IMR-90 (cell line): ENCODE measurements around the gene HOXA13. TPM values are rescaled to one million over a fixed set of nuclear protein-coding genes. Genes with fewer than 3 reads are reported as not detected.
A peak's percentile ranks its signal among the peaks of the same experiment; 100 is the strongest.

ENCODE experiments used
- ATAC-seq: fragments of 200-7000 bp; cut with Tn5 transposase; 2 replicates; pipeline ENCODE4 v1.9.1; 2020; ENCODE audit warnings: low read depth, mild to moderate bottlenecking, moderate library complexity
- BruUV-seq: library from RNA; stranded (reverse); fragments of 400-500 nt; replicated peaks from 2 replicates; lab custom pipeline; 2021; lab: Mats Ljungman, UMichigan
- CTCF ChIA-PET: fragments of 300-600 bp; formaldehyde crosslinking; extraction: SDS; loops from one replicate; lab custom pipeline; 2021; ENCODE audit warnings: antibody characterized with exemption; lab: Yijun Ruan, JAX
- POLR2A ChIA-PET: fragments of 300-600 bp; sonication (Branson Sonifier 250); formaldehyde crosslinking; loops from one replicate; lab custom pipeline; 2022; ENCODE audit warnings: antibody characterized with exemption; ENCODE audit not compliant: unreplicated experiment; lab: Charles Lee
- DNase-seq: peaks from one replicate; pipeline ENCODE4 v3.0.0; 2013
- H2AFZ ChIP-seq: replicated peaks from 2 replicates; pipeline ENCODE3; 2013; ENCODE audit warnings: low read length, mild to moderate bottlenecking; ENCODE audit not compliant: poor library complexity
- H2AK5ac ChIP-seq: 2 replicates; pipeline ENCODE4 v1.6.1; 2013; ENCODE audit warnings: low read depth, low read length, inconsistent platforms
- H2AK9ac ChIP-seq: replicated peaks from 2 replicates; pipeline ENCODE3; 2013; ENCODE audit warnings: mild to moderate bottlenecking, low read depth, low read length, moderate library complexity; ENCODE audit not compliant: poor library complexity
- H2BK120ac ChIP-seq: 2 replicates; pipeline ENCODE4 v1.6.1; 2013; ENCODE audit warnings: low read depth, low read length, inconsistent platforms
- H2BK15ac ChIP-seq: 3 replicates; pipeline ENCODE4 v1.6.1; 2013; ENCODE audit warnings: low read depth, low read length, inconsistent platforms
- H2BK20ac ChIP-seq: 2 replicates; pipeline ENCODE4 v1.6.1; 2013; ENCODE audit warnings: low read depth, mild to moderate bottlenecking, inconsistent platforms, low read length, moderate library complexity
- H2BK5ac ChIP-seq: 2 replicates; pipeline ENCODE4 v1.6.1; 2013; ENCODE audit warnings: mild to moderate bottlenecking, low read depth, low read length, inconsistent platforms; ENCODE audit not compliant: poor library complexity, severe bottlenecking
- H3K14ac ChIP-seq: replicated peaks from 2 replicates; pipeline ENCODE4 v1.6.1; 2013; ENCODE audit warnings: low read depth, low read length, inconsistent platforms
- H3K18ac ChIP-seq: 2 replicates; pipeline ENCODE4 v1.6.1; 2013; ENCODE audit warnings: low read depth, low read length, control low read depth
- H3K23ac ChIP-seq: 2 replicates; pipeline ENCODE4 v1.6.1; 2013; ENCODE audit warnings: low read depth, low read length, inconsistent platforms
- H3K27ac ChIP-seq: 2 replicates; pipeline ENCODE4 v1.5.1; 2013; ENCODE audit warnings: mild to moderate bottlenecking, control low read depth, low read length; ENCODE audit not compliant: insufficient read depth
- H3K27me3 ChIP-seq: 2 replicates; pipeline ENCODE4 v1.6.1; 2013; ENCODE audit warnings: low read length; ENCODE audit not compliant: control insufficient read depth, insufficient read depth
- H3K36me3 ChIP-seq: 2 replicates; pipeline ENCODE4 v1.6.1; 2013; ENCODE audit warnings: low read length, mixed read lengths; ENCODE audit not compliant: control insufficient read depth, insufficient read depth
- H3K4ac ChIP-seq: 2 replicates; pipeline ENCODE4 v1.6.1; 2013; ENCODE audit warnings: low read depth, low read length, inconsistent platforms
- H3K4me1 ChIP-seq: 2 replicates; pipeline ENCODE4 v1.6.1; 2013; ENCODE audit warnings: low read length, mixed read lengths; ENCODE audit not compliant: control insufficient read depth, insufficient read depth
- H3K4me2 ChIP-seq: 2 replicates; pipeline ENCODE4 v1.6.1; 2013; ENCODE audit warnings: low read depth, mild to moderate bottlenecking, control low read depth, low read length, moderate library complexity
- H3K4me3 ChIP-seq: 2 replicates; pipeline ENCODE4 v1.5.1; 2013; ENCODE audit warnings: low read depth, mild to moderate bottlenecking, control low read depth, low read length, moderate library complexity; ENCODE audit not compliant: insufficient read depth
- H3K56ac ChIP-seq: 2 replicates; pipeline ENCODE4 v1.6.1; 2013; ENCODE audit warnings: low read length, inconsistent platforms; ENCODE audit not compliant: insufficient read depth; ENCODE audit errors: extremely low read depth
- H3K79me1 ChIP-seq, 2 experiments: 2 replicates each; pipeline ENCODE4 v1.6.1; 2013; ENCODE audit warnings: low read length in 2 of 2, inconsistent platforms in 1 of 2, low read depth in 1 of 2
- H3K9ac ChIP-seq: 2 replicates; pipeline ENCODE4 v1.6.1; 2013; ENCODE audit warnings: low read depth, low read length, control low read depth
- H3K9me1 ChIP-seq: 2 replicates; pipeline ENCODE4 v1.6.1; 2013; ENCODE audit warnings: low read length, inconsistent platforms; ENCODE audit not compliant: insufficient read depth
- H3K9me3 ChIP-seq: 2 replicates; pipeline ENCODE4 v1.6.1; 2013; ENCODE audit warnings: low read length; ENCODE audit not compliant: control insufficient read depth, insufficient read depth
- H4K20me1 ChIP-seq: 2 replicates; pipeline ENCODE4 v1.6.1; 2013; ENCODE audit warnings: low read length, inconsistent platforms; ENCODE audit not compliant: insufficient read depth
- H4K5ac ChIP-seq: 2 replicates; pipeline ENCODE4 v1.6.1; 2013; ENCODE audit warnings: mild to moderate bottlenecking, low read depth, low read length, control low read depth
- H4K8ac ChIP-seq, 2 experiments: 2 replicates each; pipeline ENCODE4 v1.6.1; 2013; ENCODE audit warnings: low read depth in 2 of 2, low read length in 2 of 2, control low read depth in 1 of 2, inconsistent platforms in 1 of 2
- H4K91ac ChIP-seq: 2 replicates; pipeline ENCODE4 v1.6.1; 2013; ENCODE audit warnings: low read depth, low read length, inconsistent platforms; ENCODE audit not compliant: insufficient read depth
- BHLHE40 ChIP-seq: fragments of 150-350 bp; IDR thresholded peaks from 2 replicates; pipeline ENCODE4 v1.6.1; 2016; ENCODE audit warnings: mild to moderate bottlenecking, low read depth, low read length
- POLR2A ChIP-seq: IDR thresholded peaks from 2 replicates; pipeline ENCODE4 v1.6.1; 2012; ENCODE audit warnings: mild to moderate bottlenecking, low read depth, low read length
- WGBS, 2 experiments: methylation state at CpG; one replicate each; pipeline versions ENCODE4 v1.1.5 to v1.1.7; 2013; ENCODE audit warnings: missing lambda C conversion rate in 2 of 2; ENCODE audit not compliant: insufficient read length in 1 of 2; ENCODE audit errors: extremely low coverage in 2 of 2; 5-methylcytosine and 5-hydroxymethylcytosine counted together
- dilution Hi-C: fragments of 300-500 bp; cut with HindIII; formaldehyde crosslinking; loops from one replicate; pipeline ENCODE4 v1.14.3; 2018; ENCODE audit warnings: low sequenced_read_pairs; ENCODE audit not compliant: unreplicated experiment
- in situ Hi-C: fragments of 300-500 bp; cut with MboI; formaldehyde crosslinking; loops from 3 replicates; pipeline ENCODE4 v1.14.3; 2019; ENCODE audit warnings: low sequenced_read_pairs, inconsistent platforms, mixed read lengths
- intact Hi-C: fragments of 100-400 bp; cut with micrococcal nuclease; formaldehyde crosslinking; loops from 2 replicates; pipeline ENCODE4 v1.10.0; 2022
- polyA plus RNA-seq, 3 experiments: library from polyadenylated mRNA; depleted of rRNA; stranded (reverse); fragments of >200 nt; gene quantifications; 2 replicates each; pipeline ENCODE4 v1.2.3, GENCODE V29; 2012; ENCODE audit warnings: low replicate concordance in 1 of 3
- total RNA-seq: library from RNA; depleted of rRNA; stranded (reverse); fragments of >200 nt; gene quantifications from 2 replicates; pipeline ENCODE4 v1.2.3, GENCODE V29; 2012
- TF ChIP-seq, protein P1 (sequence below): fragments of 150-350 bp; IDR thresholded peaks from 2 replicates; pipeline ENCODE4 v1.6.1; 2017; ENCODE audit warnings: mild to moderate bottlenecking, antibody characterized with exemption, low read length, low read depth

Gene HOXA13
- total and polyA plus RNA-seq, 2 of the 4 experiments (the other 2 are of a cell fraction) = not detected

GRCh38 chr7:27165089-27165995 lies 34.5 kb downstream of the HOXA13 start, which contains the start of gene HOXA9:
HOXA9 (minus strand) TSS chr7:27165537; CDS start chr7:27165457, 80 bp downstream.
- Histone ChIP-seq H3K27me3 (peaks cover 73% of the 10 kb centered on the region), H4K8ac (no peak within 1 kb of the TSS), H3K4ac (no peak within 1 kb of the TSS), H3K79me1 (no peaks in the 10 kb centered on the region), H2BK15ac (no peak within 1 kb of the TSS), H2AK5ac (no peak within 1 kb of the TSS), H3K4me2 (peak within 1 kb of the TSS; percentile 60), H3K4me3 (peak within 1 kb of the TSS; percentile 44), H2AK9ac (peak within 1 kb of the TSS; percentile 59), H2BK5ac (no peak within 1 kb of the TSS), H3K18ac (no peak within 1 kb of the TSS), H3K14ac (no peak within 1 kb of the TSS), H4K20me1 (0 out of 2 replicates have a peak, but pooled peaks cover 3% of the 10 kb centered on the region), H3K4me1 (no peaks in the 10 kb centered on the region; the same call in 1 of the 2 replicates), H3K56ac (no peak within 1 kb of the TSS), H4K91ac (no peak within 1 kb of the TSS), H3K36me3 (no peaks in the 10 kb centered on the region), H3K9ac (no peak within 1 kb of the TSS), H3K9me1 (no peaks in the 10 kb centered on the region), H2AFZ (peak within 1 kb of the TSS; percentile 88), H3K9me3 (peaks cover 21% of the 10 kb centered on the region), H2BK120ac (no peak within 1 kb of the TSS), H2BK20ac (no peak within 1 kb of the TSS), H3K23ac (no peak within 1 kb of the TSS), H3K27ac (no peak within 1 kb of the TSS), H4K5ac (no peak within 1 kb of the TSS)
- WGBS, 2 experiments = 2% methylated on average over 27 of the region's 82 CpGs; no CpG with 5 or more reads in 1 of the 2 experiments
- ChIA-PET CTCF (interaction anchor here (1.6 kb wide), 1 partner anchor 31 kb away, joined by 3 read pairs; no protein-coding TSS in a partner anchor), POLR2A (interaction anchor here (0.6 kb wide), 1 partner anchor 695 kb away, joined by 3 read pairs; no protein-coding TSS in a partner anchor)
- DNase-seq = peak; percentile 61
- in situ Hi-C loops = no loop called here
- no peak for ATAC-seq
- no TSS peak for BruUV-seq
- TF ChIP-seq, protein P1, sequence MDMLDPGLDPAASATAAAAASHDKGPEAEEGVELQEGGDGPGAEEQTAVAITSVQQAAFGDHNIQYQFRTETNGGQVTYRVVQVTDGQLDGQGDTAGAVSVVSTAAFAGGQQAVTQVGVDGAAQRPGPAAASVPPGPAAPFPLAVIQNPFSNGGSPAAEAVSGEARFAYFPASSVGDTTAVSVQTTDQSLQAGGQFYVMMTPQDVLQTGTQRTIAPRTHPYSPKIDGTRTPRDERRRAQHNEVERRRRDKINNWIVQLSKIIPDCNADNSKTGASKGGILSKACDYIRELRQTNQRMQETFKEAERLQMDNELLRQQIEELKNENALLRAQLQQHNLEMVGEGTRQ = peak; percentile 94
- TF ChIP-seq POLR2A (no peak), BHLHE40 (peak; percentile 46; the same call in 1 of the 2 replicates)
- dilution Hi-C loops = no loop called here
- intact Hi-C loops = loop anchor here (10.0 kb wide), 1 partner anchor 1911 kb away; no protein-coding TSS in a partner anchor
